GM19455 (cell line): ENCODE results near the gene IFNA21.
"Not testable (repeated sequence)": the region's sequence is repeated elsewhere in the genome, so short reads cannot be mapped to it uniquely, and the experiment has no call there.

Experiments
- ATAC-seq: cut with Tn5 transposase; IDR thresholded peaks from one replicate; pipeline ENCODE4 v1.9.1; 2021; ENCODE audit not compliant: unreplicated experiment

Gene IFNA21

GRCh38 chr9:21144603-21145002 is 21.9 kb downstream of the IFNA21 start:
- peak; percentile 59 for ATAC-seq

- ATAC-seq, result peak; percentile 71
Measured at GRCh38 chr9:21141427-21141882, 25.0 kb downstream of the IFNA21 start, which contains the start of gene IFNW1. IFNW1 (minus strand) TSS chr9:21141832; CDS start chr9:21141570, 262 bp downstream.

GRCh38 chr9:21137020-21137419 is 29.4 kb downstream of the IFNA21 start:
- ATAC-seq, result no peak

GRCh38 chr9:21135736-21136135 is 30.7 kb downstream of the IFNA21 start:
- ATAC-seq, result no peak

- ATAC-seq, result not testable (repeated sequence)
Measured at GRCh38 chr9:21128186-21128585, 38.3 kb downstream of the IFNA21 start.

GRCh38 chr9:21121595-21122251 is 44.7 kb downstream of the IFNA21 start:
- peak; percentile 88 for ATAC-seq

GRCh38 chr9:21121079-21121478 is 45.4 kb downstream of the IFNA21 start:
- no peak for ATAC-seq

- ATAC-seq, result peak; percentile 47
Measured at GRCh38 chr9:21119093-21119770, 47.2 kb downstream of the IFNA21 start.
